DMS79 (cell line): ENCODE measurements around the gene INPP5A.

Experiments
- DNase-seq: peaks from one replicate; lab custom pipeline; 2025; lab: John Stamatoyannopoulos, UW

Gene INPP5A

GRCh38 chr10:132614431-132615340, 77.1 kb downstream of the INPP5A start:
- no peak for DNase-seq

- DNase-seq: no peak
Observed at GRCh38 chr10:132615341-132616169, 78.0 kb downstream of the INPP5A start.

GRCh38 chr10:132616170-132616995, 78.8 kb downstream of the INPP5A start:
- no peak for DNase-seq

GRCh38 chr10:132616996-132617736, 79.6 kb downstream of the INPP5A start:
- no peak for DNase-seq

GRCh38 chr10:132617737-132618052, 80.1 kb downstream of the INPP5A start:
- no peak for DNase-seq

GRCh38 chr10:132618158-132618919, 80.8 kb downstream of the INPP5A start:
- no peak for DNase-seq

GRCh38 chr10:132619927-132620326, 82.3 kb downstream of the INPP5A start:
- DNase-seq: no peak

- no peak for DNase-seq
Observed at GRCh38 chr10:132624061-132624846, 86.7 kb downstream of the INPP5A start.

GRCh38 chr10:132624847-132625471, 87.4 kb downstream of the INPP5A start:
- DNase-seq: no peak

- DNase-seq: no peak
Observed at GRCh38 chr10:132626019-132626760, 88.6 kb downstream of the INPP5A start.

- DNase-seq: no peak
Observed at GRCh38 chr10:132626761-132627665, 89.4 kb downstream of the INPP5A start.

GRCh38 chr10:132627666-132628531, 90.3 kb downstream of the INPP5A start:
- DNase-seq: peak; percentile 35

- DNase-seq: no peak
Observed at GRCh38 chr10:132628966-132629900, 91.6 kb downstream of the INPP5A start.

- DNase-seq: no peak
Observed at GRCh38 chr10:132630156-132630555, 92.6 kb downstream of the INPP5A start.

GRCh38 chr10:132630666-132631337, 93.2 kb downstream of the INPP5A start:
- DNase-seq: no peak
